Kidney (tissue), 14 donors: ENCODE measurements around the gene RPS6KA2. TPM values are rescaled to one million over a fixed set of nuclear protein-coding genes. Genes with fewer than 3 reads are reported as not detected.

Source experiments
- DNase-seq, 5 donors: peaks; one replicate each; pipeline ENCODE4 v3.0.0-alpha.2; 2013 to 2020
- FAIRE-seq: peaks from 2 replicates; lab custom pipeline; 2012; peaks lifted over from hg19 to GRCh38; lab: Jason Lieb, UNC
- H3K27ac ChIP-seq, 2 donors: one replicate each; pipeline ENCODE4 v1.7.0; 2013; ENCODE audit warnings: low read depth in 2 of 2, low read length in 2 of 2, inconsistent platforms in 1 of 2
- H3K27me3 ChIP-seq: one replicate; pipeline ENCODE4 v1.7.1; 2013; ENCODE audit warnings: low read length, inconsistent platforms; ENCODE audit not compliant: control insufficient read depth, insufficient read depth
- H3K36me3 ChIP-seq, 3 donors: one replicate each; pipeline versions ENCODE4 v1.7.0 to v1.7.1; 2013; ENCODE audit warnings: low read length in 3 of 3, control low read depth in 1 of 3, inconsistent platforms in 1 of 3; ENCODE audit not compliant: insufficient read depth in 3 of 3, control insufficient read depth in 2 of 3
- H3K4me1 ChIP-seq, 3 donors: one replicate each; pipeline versions ENCODE4 v1.7.0 to v1.7.1; 2013; ENCODE audit warnings: low read length in 3 of 3, inconsistent platforms in 1 of 3, low read depth in 1 of 3; ENCODE audit not compliant: control insufficient read depth in 2 of 3, insufficient read depth in 2 of 3
- H3K4me3 ChIP-seq, 3 donors: one replicate each; pipeline versions ENCODE4 v1.7.0 to v1.8.1; 2013; ENCODE audit warnings: low read length in 3 of 3, control low read depth in 1 of 3, inconsistent platforms in 1 of 3
- H3K9ac ChIP-seq, 3 donors: one replicate each; pipeline versions ENCODE4 v1.7.0 to v1.7.1; 2013; ENCODE audit warnings: low read length in 3 of 3, control low read depth in 1 of 3, inconsistent platforms in 1 of 3
- H3K9me3 ChIP-seq, 3 donors: one replicate each; pipeline versions ENCODE4 v1.7.0 to v1.7.1; 2013; ENCODE audit warnings: low read length in 3 of 3, control low read depth in 1 of 3, inconsistent platforms in 1 of 3; ENCODE audit not compliant: control insufficient read depth in 2 of 3, insufficient read depth in 1 of 3
- intact Hi-C: fragments of 100-400 bp; cut with DNase I; formaldehyde crosslinking; loops from one replicate; pipeline ENCODE4 v1.11.1; 2022
- polyA plus RNA-seq: library from polyadenylated mRNA; stranded (reverse); fragments of 350-450 nt; fragmentation: Illumina TruSeq; extraction: RNeasy Lipid Tissue Mini Kit (QIAGEN cat#74804); gene quantifications from one replicate; pipeline ENCODE4 v1.2.3, GENCODE V29; 2014; ENCODE audit warnings: low read depth, low replicate concordance; ENCODE audit not compliant: insufficient read depth
- total RNA-seq: library from RNA; stranded (reverse); fragmentation: NEBNext Ultra II Directional; extraction: Animal tissue kit (Norgen Biotek cat#: 25700); gene quantifications from one replicate; pipeline ENCODE4 v1.2.1, GENCODE V29; 2021
- TF ChIP-seq, protein P1 (sequence below): IDR thresholded peaks from 3 replicates; pipeline ENCODE4 v1.5.1; 2012; ENCODE audit warnings: mild to moderate bottlenecking, moderate library complexity, borderline replicate concordance; ENCODE audit not compliant: insufficient read depth; ENCODE audit errors: extremely low read depth
- donor health status: control.
- donor health status: control.
- donor health status: control.
- donor health status: control.
- donor health status: control.
- donor health status: DM: yes; HTN: yes; CAD: no.
- donor health status: Normal renal cell carcinoma (clear cell type).

RPS6KA2 gene
- total and polyA plus RNA-seq, 2 donors from 2014 or later = 12.3 to 61.2 TPM

- Histone ChIP-seq H3K27me3 (no peaks in the 10 kb centered on the region), H3K36me3 (peaks cover 5 to 6% (median 5%) of the 10 kb centered on the region in 3 donors), H3K4me3 (no peak overlapping the region), H3K4me1 (no peaks in the 10 kb centered on the region), H3K9me3 (peaks cover 0 to 2% (median 0%) of the 10 kb centered on the region in 3 donors), H3K9ac (no peak overlapping the region), H3K27ac (no peak overlapping the region)
- peak in 1 of 5 donors; percentile 39 for DNase-seq
- no peak for FAIRE-seq
- TF ChIP-seq, protein P1, sequence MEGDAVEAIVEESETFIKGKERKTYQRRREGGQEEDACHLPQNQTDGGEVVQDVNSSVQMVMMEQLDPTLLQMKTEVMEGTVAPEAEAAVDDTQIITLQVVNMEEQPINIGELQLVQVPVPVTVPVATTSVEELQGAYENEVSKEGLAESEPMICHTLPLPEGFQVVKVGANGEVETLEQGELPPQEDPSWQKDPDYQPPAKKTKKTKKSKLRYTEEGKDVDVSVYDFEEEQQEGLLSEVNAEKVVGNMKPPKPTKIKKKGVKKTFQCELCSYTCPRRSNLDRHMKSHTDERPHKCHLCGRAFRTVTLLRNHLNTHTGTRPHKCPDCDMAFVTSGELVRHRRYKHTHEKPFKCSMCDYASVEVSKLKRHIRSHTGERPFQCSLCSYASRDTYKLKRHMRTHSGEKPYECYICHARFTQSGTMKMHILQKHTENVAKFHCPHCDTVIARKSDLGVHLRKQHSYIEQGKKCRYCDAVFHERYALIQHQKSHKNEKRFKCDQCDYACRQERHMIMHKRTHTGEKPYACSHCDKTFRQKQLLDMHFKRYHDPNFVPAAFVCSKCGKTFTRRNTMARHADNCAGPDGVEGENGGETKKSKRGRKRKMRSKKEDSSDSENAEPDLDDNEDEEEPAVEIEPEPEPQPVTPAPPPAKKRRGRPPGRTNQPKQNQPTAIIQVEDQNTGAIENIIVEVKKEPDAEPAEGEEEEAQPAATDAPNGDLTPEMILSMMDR = no peak
- intact Hi-C loops = no loop called here
Measured at GRCh38 chr6:166450167-166450873, 176.7 kb downstream of the RPS6KA2 start.

DNA sequence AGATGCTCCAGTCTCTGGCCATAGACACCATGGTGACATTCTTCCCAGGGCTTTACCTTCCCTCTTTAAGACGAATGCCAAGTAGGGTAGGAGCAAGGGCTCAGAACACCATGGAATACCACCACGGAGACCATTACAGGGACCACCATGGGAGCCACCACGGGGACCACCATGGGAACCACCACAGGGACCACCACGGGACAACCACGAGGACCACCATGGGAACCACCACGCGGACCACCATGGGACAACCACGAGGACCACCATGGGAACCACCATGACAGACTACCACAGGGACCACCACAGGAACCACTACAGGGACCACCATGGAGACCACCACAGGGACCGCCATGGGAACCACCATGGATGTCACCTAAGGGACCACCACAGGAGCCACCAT, 177.4 kb downstream of the RPS6KA2 start:
- Histone ChIP-seq H3K36me3 (peaks cover 5 to 6% (median 5%) of the 10 kb centered on the region in 3 donors), H3K4me3 (no peak overlapping the region), H3K27ac (no peak overlapping the region), H3K27me3 (no peaks in the 10 kb centered on the region), H3K9me3 (peaks cover 0 to 2% (median 0%) of the 10 kb centered on the region in 3 donors), H3K9ac (no peak overlapping the region), H3K4me1 (no peaks in the 10 kb centered on the region)
- DNase-seq (peak in 1 of 5 donors; percentile 26), FAIRE-seq (no peak)
- TF ChIP-seq, protein P1 = no peak
- intact Hi-C loops = no loop called here

DNA sequence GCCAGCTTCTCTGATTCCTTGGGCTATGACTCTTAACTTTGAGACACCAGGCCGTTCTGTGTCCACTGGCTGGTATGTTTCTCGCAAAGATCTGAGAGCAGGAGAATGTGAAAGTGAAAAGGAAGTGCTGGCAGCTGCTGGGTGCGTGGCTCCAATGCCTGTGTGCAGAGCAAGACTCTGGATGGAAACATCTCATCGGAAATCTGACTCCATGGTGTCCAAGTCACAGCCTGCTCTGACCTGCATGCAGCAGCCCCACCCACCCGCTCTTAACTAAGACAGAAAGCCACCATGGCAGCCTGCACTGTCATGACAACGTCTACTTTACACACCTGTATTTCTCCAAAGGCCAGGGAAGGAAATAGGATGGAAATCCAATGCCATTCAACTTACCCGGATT, 178.0 kb downstream of the RPS6KA2 start:
- Histone ChIP-seq H3K36me3 (peaks cover 5 to 6% (median 5%) of the 10 kb centered on the region in 3 donors), H3K4me3 (no peak overlapping the region), H3K4me1 (no peaks in the 10 kb centered on the region), H3K27me3 (no peaks in the 10 kb centered on the region), H3K9me3 (peaks cover 0 to 2% (median 0%) of the 10 kb centered on the region in 3 donors), H3K9ac (no peak overlapping the region), H3K27ac (no peak overlapping the region)
- intact Hi-C loops = no loop called here
- FAIRE-seq (no peak), DNase-seq (no peak)
- TF ChIP-seq, protein P1 = no peak
